ENCODE results near the gene SPATA19.
"Not testable (repeated sequence)": the region's sequence is repeated elsewhere in the genome, so short reads cannot be mapped to it uniquely, and the experiment has no call there.

SPATA19 gene

GRCh38 chr11:133865466-133865865 lies 20.2 kb upstream of the SPATA19 start:
- Histone ChIP-seq H3K27me3 (ENCODE audit: low read depth, low read length) (no peaks in the 10 kb centered on the region), H3K4me3 (ENCODE audit: low read depth in 1 of 2, low read length in 2 of 2) (no peak overlapping the region), H3K36me3 (ENCODE audit: control insufficient read depth in 1 of 2, insufficient read depth in 2 of 2, low read length in 2 of 2) (no peaks in the 10 kb centered on the region), H3K9me3 (ENCODE audit: control insufficient read depth in 1 of 2, low read length in 2 of 2) (no peaks in the 10 kb centered on the region), H3K4me1 (ENCODE audit: control insufficient read depth in 1 of 2, insufficient read depth in 2 of 2, low read length in 2 of 2) (no peaks in the 10 kb centered on the region), H3K27ac (ENCODE audit: low read length) (no peak overlapping the region)

DNA sequence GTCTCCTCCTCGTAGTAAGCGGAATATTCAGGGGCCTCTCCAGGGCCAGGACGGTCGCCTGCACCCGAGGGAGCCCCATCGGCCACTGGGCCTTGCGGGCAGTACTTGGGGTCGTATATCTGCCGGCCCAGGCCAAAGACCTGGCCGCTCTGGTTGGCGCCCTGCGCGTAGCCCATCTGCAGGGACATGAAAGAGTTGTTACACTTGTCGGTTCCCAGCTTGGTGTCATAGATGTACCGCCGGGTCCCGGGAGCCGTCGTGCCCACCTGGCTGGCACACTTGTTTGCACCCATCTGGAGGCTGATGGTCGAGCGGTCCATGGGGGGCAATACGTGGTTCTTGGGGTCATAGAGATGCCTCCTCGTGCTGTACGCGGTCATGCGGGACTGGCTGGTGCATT lies 19.4 kb upstream of the SPATA19 start:
- Histone ChIP-seq H3K4me3 (ENCODE audit: low read depth in 1 of 2, low read length in 2 of 2) (no peak overlapping the region), H3K27ac (ENCODE audit: low read length) (no peak overlapping the region), H3K4me1 (ENCODE audit: control insufficient read depth in 1 of 2, insufficient read depth in 2 of 2, low read length in 2 of 2) (no peaks in the 10 kb centered on the region), H3K27me3 (ENCODE audit: low read depth, low read length) (no peaks in the 10 kb centered on the region), H3K9me3 (ENCODE audit: control insufficient read depth in 1 of 2, low read length in 2 of 2) (no peaks in the 10 kb centered on the region), H3K36me3 (ENCODE audit: control insufficient read depth in 1 of 2, insufficient read depth in 2 of 2, low read length in 2 of 2) (no peaks in the 10 kb centered on the region)

DNA sequence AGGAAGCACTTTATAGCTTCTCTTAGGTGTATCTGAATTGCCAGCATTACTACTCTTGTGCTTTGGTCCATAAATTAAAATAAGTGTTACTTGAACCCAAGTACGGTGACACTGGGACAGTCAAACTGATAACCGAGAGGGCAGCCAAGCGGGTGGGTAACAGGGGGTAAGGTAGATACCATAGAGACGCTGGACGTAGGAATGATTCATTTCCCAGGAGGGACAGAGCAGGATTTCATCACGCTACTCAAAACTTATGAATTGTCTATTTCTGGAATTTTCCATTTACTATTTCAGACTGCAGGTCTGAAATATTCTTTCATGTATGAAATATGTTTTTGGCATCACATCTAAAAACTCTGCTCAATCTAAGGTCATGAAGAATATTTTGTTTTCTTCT lies 14.8 kb upstream of the SPATA19 start:
- Histone ChIP-seq H3K4me1 (ENCODE audit: control insufficient read depth in 1 of 2, insufficient read depth in 2 of 2, low read length in 2 of 2) (no peaks in the 10 kb centered on the region), H3K4me3 (ENCODE audit: low read depth in 1 of 2, low read length in 2 of 2) (no peak overlapping the region), H3K27me3 (ENCODE audit: low read depth, low read length) (no peaks in the 10 kb centered on the region), H3K9me3 (ENCODE audit: control insufficient read depth in 1 of 2, low read length in 2 of 2) (no peaks in the 10 kb centered on the region), H3K27ac (ENCODE audit: low read length) (no peak overlapping the region), H3K36me3 (ENCODE audit: control insufficient read depth in 1 of 2, insufficient read depth in 2 of 2, low read length in 2 of 2) (no peaks in the 10 kb centered on the region)

DNA sequence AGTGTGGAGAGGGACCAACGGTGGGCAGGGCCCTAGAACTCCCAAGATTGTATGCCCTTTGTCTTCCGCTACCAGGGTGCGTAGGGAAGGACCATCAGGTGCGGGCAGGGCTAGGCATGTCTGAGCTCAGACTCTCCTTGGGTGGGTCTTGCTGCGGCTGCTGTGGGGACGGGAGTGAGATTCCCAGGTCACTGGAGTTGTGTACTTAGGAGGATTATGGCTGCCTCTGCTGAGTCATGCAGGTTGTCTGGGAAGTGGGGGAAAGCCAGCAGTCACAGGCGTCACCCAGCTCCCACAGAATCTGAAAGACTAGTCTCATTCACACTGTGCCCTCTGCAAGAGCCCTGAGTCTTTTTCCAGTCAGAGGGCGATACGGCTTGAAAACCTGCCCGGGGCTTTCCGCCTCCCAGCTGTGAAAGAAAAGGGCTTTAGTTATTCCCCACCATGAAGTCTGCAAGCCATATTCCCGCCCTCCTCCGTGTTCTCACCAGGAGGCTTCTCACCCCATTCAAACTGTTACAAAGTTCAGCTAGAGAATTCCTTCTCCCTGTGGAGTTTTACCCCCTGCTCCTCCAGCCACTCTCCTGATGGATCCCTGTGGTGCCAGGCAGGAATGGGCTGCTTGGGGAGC lies 9.1 kb upstream of the SPATA19 start:
- H3K27ac ChIP-seq (ENCODE audit: low read length); H3K27me3 ChIP-seq (ENCODE audit: low read depth, low read length); H3K4me3 ChIP-seq (ENCODE audit: low read depth in 1 of 2, low read length in 2 of 2); H3K36me3 ChIP-seq (ENCODE audit: control insufficient read depth in 1 of 2, insufficient read depth in 2 of 2, low read length in 2 of 2); H3K4me1 ChIP-seq (ENCODE audit: control insufficient read depth in 1 of 2, insufficient read depth in 2 of 2, low read length in 2 of 2); H3K9me3 ChIP-seq (ENCODE audit: control insufficient read depth in 1 of 2, low read length in 2 of 2): not testable (repeated sequence)

DNA sequence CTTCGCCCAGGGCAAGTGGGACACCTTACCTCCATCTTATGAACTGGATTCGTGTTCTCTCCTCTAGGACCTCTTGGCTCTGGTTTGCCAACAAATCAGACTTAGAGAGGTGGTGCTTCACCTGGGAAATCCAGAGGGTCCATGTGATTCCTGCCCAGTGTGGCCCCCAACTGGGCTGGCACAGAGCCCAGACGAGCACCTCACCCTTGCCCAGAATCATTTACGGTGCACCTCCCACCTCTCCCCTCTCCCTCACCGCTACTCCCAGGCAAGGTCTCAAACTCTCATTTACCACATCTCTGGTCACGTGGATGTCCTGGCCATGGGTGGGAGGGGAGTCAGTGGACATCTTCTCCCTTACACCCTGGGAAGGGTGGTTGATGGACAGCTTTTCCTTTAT lies 1.1 kb downstream of the SPATA19 start:
- Histone ChIP-seq H3K4me1 (ENCODE audit: control insufficient read depth in 1 of 2, insufficient read depth in 2 of 2, low read length in 2 of 2) (no peaks in the 10 kb centered on the region), H3K9me3 (ENCODE audit: control insufficient read depth in 1 of 2, low read length in 2 of 2) (no peaks in the 10 kb centered on the region), H3K36me3 (ENCODE audit: control insufficient read depth in 1 of 2, insufficient read depth in 2 of 2, low read length in 2 of 2) (no peaks in the 10 kb centered on the region), H3K27ac (ENCODE audit: low read length) (no peak overlapping the region), H3K4me3 (ENCODE audit: low read depth in 1 of 2, low read length in 2 of 2) (no peak overlapping the region), H3K27me3 (ENCODE audit: low read depth, low read length) (no peaks in the 10 kb centered on the region)

DNA sequence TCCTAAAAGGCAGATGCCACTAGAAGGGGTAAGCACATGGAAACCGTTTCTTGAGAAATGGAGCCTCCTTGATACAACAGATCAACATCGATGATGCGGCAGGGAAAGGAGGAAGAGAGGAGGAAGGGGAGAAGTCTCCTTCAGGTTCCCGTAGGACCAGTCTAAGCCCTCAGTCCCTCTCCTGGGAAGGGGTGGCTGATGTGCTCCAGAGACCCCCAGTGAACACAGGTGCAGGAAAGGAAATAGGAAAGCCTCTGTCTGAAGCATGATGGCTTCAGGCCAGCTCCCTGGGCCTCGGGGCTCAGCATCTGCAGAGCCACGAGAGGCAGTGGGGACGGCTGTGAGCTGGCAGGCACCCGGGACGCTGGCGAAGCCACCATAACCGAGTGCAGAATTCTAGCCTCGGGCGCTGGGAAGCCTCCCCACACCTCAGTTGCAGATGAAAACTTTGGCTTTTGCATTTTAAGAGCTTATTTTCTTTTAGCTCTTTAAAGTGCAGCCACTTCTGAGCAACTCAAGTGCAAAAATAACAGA lies 1.8 kb downstream of the SPATA19 start:
- no peak overlapping the region for H3K4me3 ChIP-seq (ENCODE audit: low read depth in 1 of 2, low read length in 2 of 2)
- H3K27me3 ChIP-seq (ENCODE audit: low read depth, low read length) = no peaks in the 10 kb centered on the region
- no peaks in the 10 kb centered on the region for H3K9me3 ChIP-seq (ENCODE audit: control insufficient read depth in 1 of 2, low read length in 2 of 2)
- H3K36me3 ChIP-seq (ENCODE audit: control insufficient read depth in 1 of 2, insufficient read depth in 2 of 2, low read length in 2 of 2) = no peaks in the 10 kb centered on the region
- H3K4me1 ChIP-seq (ENCODE audit: control insufficient read depth in 1 of 2, insufficient read depth in 2 of 2, low read length in 2 of 2) = no peaks in the 10 kb centered on the region
- no peak overlapping the region for H3K27ac ChIP-seq (ENCODE audit: low read length)

GRCh38 chr11:133842730-133843129 lies 2.6 kb downstream of the SPATA19 start:
- no peaks in the 10 kb centered on the region for H3K4me1 ChIP-seq (ENCODE audit: control insufficient read depth in 1 of 2, insufficient read depth in 2 of 2, low read length in 2 of 2)

DNA sequence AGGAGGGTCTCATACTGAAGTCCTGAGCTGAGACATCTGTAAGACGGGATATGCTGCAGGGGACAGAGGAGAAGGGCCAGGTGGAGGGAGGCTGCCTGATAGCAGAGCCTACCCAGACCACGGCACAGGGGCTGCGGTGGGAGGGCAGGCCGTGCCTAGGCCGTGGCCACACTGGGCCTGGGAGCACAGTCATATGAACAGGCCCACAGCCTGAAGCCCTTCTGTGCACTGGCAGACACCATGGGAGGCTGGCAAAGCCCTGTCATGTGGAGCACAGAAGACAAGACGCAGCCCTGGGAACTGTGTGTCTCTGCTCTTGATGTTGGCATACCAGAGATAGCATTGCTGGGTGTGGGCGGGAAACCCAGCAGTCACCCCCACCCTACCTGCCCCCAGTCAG lies 3.3 kb downstream of the SPATA19 start:
- Histone ChIP-seq H3K36me3 (ENCODE audit: control insufficient read depth in 1 of 2, insufficient read depth in 2 of 2, low read length in 2 of 2) (no peaks in the 10 kb centered on the region), H3K27me3 (ENCODE audit: low read depth, low read length) (no peaks in the 10 kb centered on the region), H3K4me1 (ENCODE audit: control insufficient read depth in 1 of 2, insufficient read depth in 2 of 2, low read length in 2 of 2) (no peaks in the 10 kb centered on the region), H3K4me3 (ENCODE audit: low read depth in 1 of 2, low read length in 2 of 2) (no peak overlapping the region), H3K27ac (ENCODE audit: low read length) (no peak overlapping the region), H3K9me3 (ENCODE audit: control insufficient read depth in 1 of 2, low read length in 2 of 2) (peaks cover 0 to 3% of the 10 kb centered on the region in 2 donors)

More at GRCh38 chr11:133842730-133843129, 2.6 kb downstream of the SPATA19 start:
- no peaks in the 10 kb centered on the region for H3K27me3 ChIP-seq (ENCODE audit: low read depth, low read length)
- no peak overlapping the region for H3K4me3 ChIP-seq (ENCODE audit: low read depth in 1 of 2, low read length in 2 of 2)
- H3K27ac ChIP-seq (ENCODE audit: low read length) = no peak overlapping the region
- H3K36me3 ChIP-seq (ENCODE audit: control insufficient read depth in 1 of 2, insufficient read depth in 2 of 2, low read length in 2 of 2) = no peaks in the 10 kb centered on the region
- no peaks in the 10 kb centered on the region for H3K9me3 ChIP-seq (ENCODE audit: control insufficient read depth in 1 of 2, low read length in 2 of 2)

DNA sequence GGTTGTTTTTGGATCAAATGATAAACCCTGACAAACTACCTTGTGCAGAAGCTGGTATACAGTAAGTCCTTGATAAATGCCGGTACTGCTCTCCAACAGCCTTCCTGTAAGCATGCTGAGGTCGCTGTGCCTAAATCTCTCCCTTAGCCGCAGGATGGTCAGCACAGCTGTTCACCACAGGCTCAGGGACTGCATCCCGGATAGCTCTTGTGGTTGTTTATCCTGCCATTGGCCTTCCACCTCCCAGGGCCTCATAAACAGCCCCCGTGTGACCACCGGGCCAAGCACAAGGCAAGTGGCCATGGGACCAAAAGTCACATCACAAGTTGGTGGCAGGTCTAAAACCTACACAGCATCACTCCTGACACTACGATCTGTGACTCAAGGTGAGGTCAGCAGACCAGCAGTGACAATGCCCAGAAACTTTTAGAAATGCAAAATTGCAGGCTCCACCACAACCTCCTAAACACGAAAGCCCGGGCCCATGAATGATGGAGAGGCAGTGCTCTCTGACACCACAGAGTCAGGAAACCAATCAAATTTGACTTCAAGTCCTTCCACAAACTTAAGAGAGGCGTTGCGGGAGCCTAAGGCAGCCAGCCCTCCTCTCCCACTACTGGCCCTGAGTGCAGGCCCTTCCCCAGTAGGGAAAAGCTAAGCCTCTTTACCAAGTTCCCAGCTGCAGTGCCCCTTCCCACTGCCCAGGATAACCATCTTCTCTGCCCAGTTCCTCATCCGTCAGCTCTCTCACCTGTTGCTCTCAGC lies 3.9 kb downstream of the SPATA19 start:
- no peak overlapping the region for H3K4me3 ChIP-seq (ENCODE audit: low read depth in 1 of 2, low read length in 2 of 2)
- no peaks in the 10 kb centered on the region for H3K27me3 ChIP-seq (ENCODE audit: low read depth, low read length)
- H3K27ac ChIP-seq (ENCODE audit: low read length) = no peak overlapping the region
- no peaks in the 10 kb centered on the region for H3K36me3 ChIP-seq (ENCODE audit: control insufficient read depth in 1 of 2, insufficient read depth in 2 of 2, low read length in 2 of 2)
- H3K4me1 ChIP-seq (ENCODE audit: control insufficient read depth in 1 of 2, insufficient read depth in 2 of 2, low read length in 2 of 2) = no peaks in the 10 kb centered on the region
- H3K9me3 ChIP-seq (ENCODE audit: control insufficient read depth in 1 of 2, low read length in 2 of 2) = peaks cover 0 to 3% of the 10 kb centered on the region in 2 donors

DNA sequence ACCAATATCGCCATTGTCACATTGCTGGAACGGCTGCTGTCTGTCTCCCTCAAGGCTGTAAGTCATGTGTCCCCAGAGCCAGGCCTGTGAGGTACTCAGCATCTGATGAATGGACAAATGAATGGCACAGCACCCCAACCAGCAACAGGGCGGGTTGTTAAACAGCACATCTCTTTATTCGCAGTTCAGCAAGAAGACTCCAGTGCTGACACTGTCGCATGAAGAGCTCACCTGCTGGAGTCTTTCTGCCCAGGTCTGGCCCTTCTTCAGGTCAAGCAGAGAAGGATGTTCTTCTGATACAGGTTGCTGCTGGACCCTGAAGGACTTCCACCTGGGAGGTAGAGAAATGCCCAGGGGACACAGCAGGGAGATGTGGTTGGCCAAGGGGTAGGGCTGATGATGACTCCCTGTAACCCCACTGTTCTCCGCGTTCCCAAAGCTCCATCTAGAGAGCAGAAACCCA lies 4.8 kb downstream of the SPATA19 start:
- no peaks in the 10 kb centered on the region for H3K4me1 ChIP-seq (ENCODE audit: control insufficient read depth in 1 of 2, insufficient read depth in 2 of 2, low read length in 2 of 2)
- no peaks in the 10 kb centered on the region for H3K27me3 ChIP-seq (ENCODE audit: low read depth, low read length)
- no peaks in the 10 kb centered on the region for H3K36me3 ChIP-seq (ENCODE audit: control insufficient read depth in 1 of 2, insufficient read depth in 2 of 2, low read length in 2 of 2)
- H3K4me3 ChIP-seq (ENCODE audit: low read depth in 1 of 2, low read length in 2 of 2) = no peak overlapping the region
- peaks cover 0 to 3% of the 10 kb centered on the region in 2 donors for H3K9me3 ChIP-seq (ENCODE audit: control insufficient read depth in 1 of 2, low read length in 2 of 2)
- H3K27ac ChIP-seq (ENCODE audit: low read length) = no peak overlapping the region

- Histone ChIP-seq H3K27me3 (ENCODE audit: low read depth, low read length) (no peaks in the 10 kb centered on the region), H3K9me3 (ENCODE audit: control insufficient read depth in 1 of 2, low read length in 2 of 2) (peaks cover 0 to 3% of the 10 kb centered on the region in 2 donors), H3K27ac (ENCODE audit: low read length) (no peak overlapping the region), H3K4me1 (ENCODE audit: control insufficient read depth in 1 of 2, insufficient read depth in 2 of 2, low read length in 2 of 2) (no peaks in the 10 kb centered on the region), H3K36me3 (ENCODE audit: control insufficient read depth in 1 of 2, insufficient read depth in 2 of 2, low read length in 2 of 2) (no peaks in the 10 kb centered on the region), H3K4me3 (ENCODE audit: low read depth in 1 of 2, low read length in 2 of 2) (no peak overlapping the region)
Observed at GRCh38 chr11:133835593-133836548, 9.4 kb downstream of the SPATA19 start.

Measured in muscle layer of duodenum (tissue), 2 donors.